SK-N-MC (cell line): ENCODE data around the gene PTGER4.

ENCODE experiments used
- EZH2 ChIP-seq: fragments of 200-600 bp; sonication (generic); IDR thresholded peaks from one replicate; pipeline ENCODE4 v1.6.1; 2017; ENCODE audit warnings: antibody characterized with exemption
- POLR2AphosphoS5 ChIP-seq: IDR thresholded peaks from 2 replicates; pipeline ENCODE4 v1.6.1; 2012; ENCODE audit warnings: mild to moderate bottlenecking, low read depth, low read length, borderline replicate concordance

DNA sequence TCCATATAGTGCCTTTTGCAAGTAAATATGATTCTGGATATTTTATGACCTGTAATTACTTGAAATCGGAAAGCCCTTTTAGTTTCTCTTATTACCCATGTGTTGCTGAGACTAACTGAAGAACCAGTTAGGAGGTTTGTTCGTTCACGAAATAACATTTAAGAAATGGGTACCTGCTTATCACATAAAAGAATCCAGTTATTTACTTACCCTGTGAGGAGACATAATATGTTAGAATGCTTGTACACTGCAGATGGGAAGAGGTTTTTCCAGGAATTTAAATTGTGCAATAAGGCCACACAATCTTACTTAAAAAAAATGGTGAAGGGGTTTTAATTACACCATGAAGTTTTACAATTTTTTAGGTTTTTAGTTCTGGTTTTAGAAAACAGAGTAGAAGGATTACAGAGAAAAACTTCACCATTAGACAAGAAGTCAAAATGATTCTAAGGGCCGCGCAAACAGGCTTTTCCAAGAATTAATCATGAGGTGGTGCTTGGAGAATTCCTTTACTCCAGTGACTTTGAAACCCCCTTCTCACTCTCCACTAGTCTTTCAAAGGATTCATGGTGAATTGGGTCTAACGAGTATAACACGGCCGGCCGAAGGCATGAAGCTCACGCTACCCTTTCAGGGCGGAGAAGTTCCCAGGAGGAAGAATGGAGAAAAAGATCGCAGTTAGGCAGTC is 1.1 kb upstream of the PTGER4 start:
- TF ChIP-seq EZH2: no peak
- no peak for TF ChIP-seq POLR2AphosphoS5
